GM23248 (cell line): ENCODE data around the gene KIAA1671.

ENCODE experiments used
- EZH2 ChIP-seq: fragments of 200-600 bp; sonication (generic); IDR thresholded peaks from 2 replicates; pipeline ENCODE4 v1.6.1; 2018; ENCODE audit warnings: antibody characterized with exemption, mild to moderate bottlenecking; ENCODE audit not compliant: insufficient read depth, poor library complexity, severe bottlenecking
- EZH2phosphoT487 ChIP-seq: fragments of 200-600 bp; sonication (generic); IDR thresholded peaks from 2 replicates; pipeline ENCODE4 v1.6.1; 2018; ENCODE audit warnings: antibody characterized with exemption, moderate library complexity, mild to moderate bottlenecking, low read depth; ENCODE audit not compliant: insufficient read depth

GRCh38 chr22:25216230-25216629, 263.7 kb downstream of the KIAA1671 start:
- TF ChIP-seq EZH2phosphoT487 (no peak), EZH2 (no peak)
